Endothelial cell of umbilical vein (primary cell): ENCODE results near the gene PPIP5K1. TPM values are rescaled to one million over a fixed set of nuclear protein-coding genes. Genes with fewer than 3 reads are reported as not detected.
"Not testable (repeated sequence)": the region's sequence is repeated elsewhere in the genome, so short reads cannot be mapped to it uniquely, and the experiment has no call there.

ENCODE experiments used
- Bru-seq: library from RNA; stranded (reverse); fragments of 400-500 nt; gene quantifications from one replicate; lab custom pipeline; 2021; lab: Mats Ljungman, UMichigan
- BruChase-seq, 2 experiments: library from RNA; stranded (reverse); fragments of 400-500 nt; gene quantifications; one replicate each; lab custom pipeline; 2021; lab: Mats Ljungman, UMichigan
- BruUV-seq: library from RNA; stranded (reverse); fragments of 400-500 nt; replicated peaks from 2 replicates; lab custom pipeline; 2021; lab: Mats Ljungman, UMichigan
- CTCF ChIA-PET: fragments of 300-600, 350-600 bp; sonication (Branson Sonifier 250); formaldehyde crosslinking; loops from one replicate; lab custom pipeline; 2021; ENCODE audit warnings: antibody characterized with exemption, inconsistent platforms; lab: Charles Lee
- POLR2A ChIA-PET: fragments of 300-600, 350-600 bp; sonication (Branson Sonifier 250); formaldehyde crosslinking; loops from one replicate; lab custom pipeline; 2021; ENCODE audit warnings: antibody characterized with exemption, inconsistent platforms; lab: Charles Lee
- DNase-seq: peaks from one replicate; pipeline ENCODE4 v3.0.0-alpha.2; 2011; ENCODE audit warnings: low read depth, low spot score
- FAIRE-seq: peaks from 2 replicates; lab custom pipeline; 2011; peaks lifted over from hg19 to GRCh38; lab: Jason Lieb, UNC
- H2AFZ ChIP-seq: 2 replicates; pipeline ENCODE4 v1.6.0; 2012; ENCODE audit warnings: low read depth, low read length, control low read depth, inconsistent platforms
- H3K27ac ChIP-seq: 2 replicates; pipeline ENCODE4 v1.5.1; 2011; ENCODE audit warnings: low read depth, mild to moderate bottlenecking, control low read depth, low read length, moderate library complexity; ENCODE audit not compliant: insufficient read depth
- H3K27me3 ChIP-seq, 2 experiments: 2 replicates each; pipeline versions ENCODE4 v1.6.0 to v1.6.1; 2011; ENCODE audit warnings: low read length in 2 of 2, mixed read lengths in 1 of 2; ENCODE audit not compliant: control insufficient read depth in 2 of 2, insufficient read depth in 2 of 2
- H3K36me3 ChIP-seq, 2 experiments: 2 replicates in 1 of 2; 3 replicates in 1 of 2; pipeline ENCODE4 v1.5.1; 2011; ENCODE audit warnings: low read length in 2 of 2, mild to moderate bottlenecking in 1 of 2, moderate library complexity in 1 of 2; ENCODE audit not compliant: control insufficient read depth in 2 of 2, insufficient read depth in 2 of 2; ENCODE audit errors: extremely low read depth in 1 of 2
- H3K4me1 ChIP-seq: 3 replicates; pipeline ENCODE4 v1.5.1; 2011; ENCODE audit warnings: mild to moderate bottlenecking, low read length; ENCODE audit not compliant: control insufficient read depth, insufficient read depth; ENCODE audit errors: extremely low read depth
- H3K4me2 ChIP-seq: 2 replicates; pipeline ENCODE4 v1.6.1; 2011; ENCODE audit warnings: low read length, control low read depth, mixed read lengths; ENCODE audit not compliant: insufficient read depth
- H3K4me3 ChIP-seq, 3 experiments: fragments of 200-600 bp in 1 of 3; sonication (generic), shearing (Covaris generic) in 1 of 3; replicated peaks in 1 of 3; 2 replicates each; pipeline ENCODE4 v1.5.1; 2011 to 2016; ENCODE audit warnings: control low read depth in 3 of 3, low read length in 3 of 3, mild to moderate bottlenecking in 2 of 3, inconsistent platforms in 1 of 3, low read depth in 1 of 3, moderate library complexity in 1 of 3; ENCODE audit not compliant: insufficient read depth in 1 of 3
- H3K79me2 ChIP-seq: 2 replicates; pipeline ENCODE4 v1.6.0; 2012; ENCODE audit warnings: low read length, inconsistent platforms; ENCODE audit not compliant: control insufficient read depth, insufficient read depth
- H3K9ac ChIP-seq: replicated peaks from 2 replicates; pipeline ENCODE3; 2011; ENCODE audit warnings: low read length, control low read depth; ENCODE audit not compliant: insufficient read depth; ENCODE audit errors: extremely low read depth
- H3K9me1 ChIP-seq: replicated peaks from 3 replicates; pipeline ENCODE4 v1.6.0; 2011; ENCODE audit warnings: mild to moderate bottlenecking, low read length; ENCODE audit not compliant: control insufficient read depth, insufficient read depth; ENCODE audit errors: extremely low read depth
- H3K9me3 ChIP-seq: replicated peaks from 2 replicates; pipeline ENCODE4 v1.5.1; 2012; ENCODE audit warnings: low read length, inconsistent platforms; ENCODE audit not compliant: control insufficient read depth, insufficient read depth
- H4K20me1 ChIP-seq: replicated peaks from 2 replicates; pipeline ENCODE3; 2011; ENCODE audit warnings: mild to moderate bottlenecking, low read length; ENCODE audit not compliant: control insufficient read depth, insufficient read depth; ENCODE audit errors: extremely low read depth
- dilution Hi-C: fragments of 300-500 bp; cut with MboI; formaldehyde crosslinking; loops from one replicate; pipeline ENCODE4 v1.15.0; 2019; ENCODE audit warnings: low sequenced_read_pairs; ENCODE audit not compliant: extremely low pct_ligation_motif_present
- intact Hi-C: fragments of 100-400 bp; cut with micrococcal nuclease; formaldehyde crosslinking; loops from one replicate; pipeline ENCODE4 v1.10.0; 2022
- long read RNA-seq: library from polyadenylated mRNA; stranded (forward); transcript quantifications from one replicate; pipeline ENCODE4 v2.0.0, GENCODE V29; 2021
- polyA minus RNA-seq, 3 experiments: library from RNA; depleted of rRNA, polyadenylated mRNA; stranded (reverse); fragments of >200 nt; gene quantifications; 1 replicate in 1 of 3; 2 replicates in 2 of 3; pipeline ENCODE4 v1.2.3, GENCODE V29; 2011
- polyA plus RNA-seq, 4 experiments: library from polyadenylated mRNA; depleted of rRNA in 3 of 4; stranded (reverse) in 3 of 4; unstranded in 1 of 4; fragments of >200 nt; gene quantifications; 2 replicates each; pipeline versions ENCODE4 v1.2.1 to v1.2.3, GENCODE V29; 2011 to 2012; ENCODE audit warnings: missing spikeins in 1 of 4
- total RNA-seq: library from RNA; stranded (reverse); gene quantifications from 2 replicates; pipeline ENCODE4 v1.2.3, GENCODE V29; 2021

PPIP5K1 gene
- 35.3 and 43.4 TPM in 2 replicates for total RNA-seq
- polyA plus RNA-seq: 22.2 and 28.7 TPM in 2 replicates
- polyA plus RNA-seq (2011; cell fraction: cytosol; rRNA removed): 21.1 and 34.3 TPM in 2 replicates
- 241 and 254 TPM in 2 replicates for polyA plus RNA-seq (2011; cell fraction: nucleus; rRNA removed)
- polyA plus RNA-seq (2012): 13.9 and 23.5 TPM in 2 replicates
- 109 and 118 TPM in 2 replicates for polyA minus RNA-seq
- polyA minus RNA-seq (2011; cell fraction: cytosol; rRNA and poly(A)+ RNA removed): 33.6 TPM
- 87.8 and 103 TPM in 2 replicates for polyA minus RNA-seq (2011; cell fraction: nucleus; rRNA and poly(A)+ RNA removed)
- percentile 39 among the genes with signal in this experiment for Bru-seq, nascent RNA
- percentile 41 among the genes with signal in this experiment for BruChase-seq, experiment 1, labeled RNA remaining after a 6-hour chase
- BruChase-seq, experiment 2, labeled RNA remaining after a 2-hour chase: percentile 39 among the genes with signal in this experiment
- long read RNA-seq, full-length matches to known transcripts: 2 of 12 reads
- long read RNA-seq, partial matches to known transcripts: 1 of 12 reads
- long read RNA-seq, other reads (novel, unspliced or antisense): 9 of 12 reads

DNA sequence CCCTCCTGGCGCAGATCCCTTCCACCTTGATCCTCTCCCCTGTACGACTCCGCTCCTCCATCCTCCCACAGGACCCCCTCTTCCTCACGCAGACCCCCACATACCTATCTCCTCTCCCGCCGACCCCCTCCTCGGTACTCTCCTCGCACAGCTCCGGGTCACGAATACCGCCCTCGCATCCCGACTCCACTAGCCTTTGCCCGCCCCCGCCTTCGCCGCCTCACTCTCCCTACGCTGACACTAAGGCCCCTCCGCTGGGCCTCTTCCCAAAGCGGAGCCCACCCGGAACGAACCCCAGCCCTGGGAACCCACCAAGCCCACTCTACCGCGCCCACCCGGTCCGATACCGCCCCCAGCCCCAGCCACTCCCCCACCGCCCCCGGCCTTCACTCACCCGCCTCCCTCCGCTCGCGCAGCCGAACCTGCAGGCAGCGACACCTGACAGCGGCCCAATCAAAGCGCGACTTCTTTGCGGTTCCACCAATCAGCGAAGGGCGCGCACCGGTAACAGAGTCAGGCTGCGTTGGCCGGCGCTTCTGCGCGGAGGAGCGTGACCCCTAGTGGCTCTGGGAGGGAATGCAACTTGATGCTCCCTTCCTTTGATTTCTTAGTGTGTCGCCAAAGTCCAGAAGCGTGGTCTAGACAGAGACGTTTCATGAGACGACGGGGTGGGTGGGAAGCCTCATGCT lies at the start of gene PPIP5K1:
Gene PPIP5K1 (minus strand): TSS at position 431 of the 689 bp plus-strand sequence. CDS start 5,704 bp downstream, outside the sequence.
- H2AFZ ChIP-seq, BruUV-seq, dilution Hi-C loops, H3K9ac ChIP-seq, H3K9me3 ChIP-seq, intact Hi-C loops, H3K36me3 ChIP-seq, DNase-seq, H3K4me3 ChIP-seq, CTCF ChIA-PET, H3K27ac ChIP-seq, POLR2A ChIA-PET, H3K9me1 ChIP-seq, H4K20me1 ChIP-seq, H3K27me3 ChIP-seq, H3K79me2 ChIP-seq, H3K4me1 ChIP-seq, H3K4me2 ChIP-seq: not testable (repeated sequence)
- peak; percentile 97 for FAIRE-seq

DNA sequence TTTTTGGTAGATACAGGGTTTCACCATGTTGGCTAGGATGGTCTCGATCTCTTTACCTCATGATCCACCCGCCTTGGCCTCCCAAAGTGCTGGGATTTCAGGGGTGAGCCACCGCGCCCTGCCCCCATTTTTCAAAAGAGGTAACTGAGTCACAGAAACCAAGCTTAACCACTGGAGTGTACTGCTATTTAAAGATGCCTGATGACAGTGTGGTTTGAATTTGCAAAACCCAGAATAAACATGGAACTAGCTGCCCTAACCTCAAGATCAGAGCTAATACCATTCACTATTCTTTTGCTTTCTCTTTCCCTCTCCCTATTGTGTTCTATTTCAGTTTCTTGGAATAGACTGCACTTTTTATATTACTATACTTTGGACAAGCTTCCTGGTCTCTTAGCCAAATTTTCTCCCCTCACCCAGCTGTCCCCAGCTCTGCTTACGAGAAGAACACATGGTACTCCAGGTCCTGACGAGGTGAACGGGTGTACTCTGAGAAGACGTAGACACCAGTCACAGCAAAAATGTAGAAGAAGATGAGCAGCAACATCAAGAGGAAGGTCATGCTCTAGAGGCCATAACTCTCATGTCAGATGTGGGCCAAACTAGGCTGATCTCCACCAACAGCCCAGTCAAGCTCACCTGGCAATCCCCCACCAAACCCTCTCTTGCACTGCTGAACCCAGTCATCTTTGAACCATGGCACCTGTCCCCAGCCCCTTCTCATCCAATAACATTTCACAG lies 48.6 kb upstream of the PPIP5K1 start:
- H3K9ac ChIP-seq, CTCF ChIA-PET, H3K4me2 ChIP-seq, H2AFZ ChIP-seq, H3K9me3 ChIP-seq, POLR2A ChIA-PET, H3K4me3 ChIP-seq, intact Hi-C loops, DNase-seq, H4K20me1 ChIP-seq, H3K79me2 ChIP-seq, BruUV-seq, H3K4me1 ChIP-seq, H3K36me3 ChIP-seq, FAIRE-seq, H3K9me1 ChIP-seq, H3K27me3 ChIP-seq, H3K27ac ChIP-seq, dilution Hi-C loops: not testable (repeated sequence)

DNA sequence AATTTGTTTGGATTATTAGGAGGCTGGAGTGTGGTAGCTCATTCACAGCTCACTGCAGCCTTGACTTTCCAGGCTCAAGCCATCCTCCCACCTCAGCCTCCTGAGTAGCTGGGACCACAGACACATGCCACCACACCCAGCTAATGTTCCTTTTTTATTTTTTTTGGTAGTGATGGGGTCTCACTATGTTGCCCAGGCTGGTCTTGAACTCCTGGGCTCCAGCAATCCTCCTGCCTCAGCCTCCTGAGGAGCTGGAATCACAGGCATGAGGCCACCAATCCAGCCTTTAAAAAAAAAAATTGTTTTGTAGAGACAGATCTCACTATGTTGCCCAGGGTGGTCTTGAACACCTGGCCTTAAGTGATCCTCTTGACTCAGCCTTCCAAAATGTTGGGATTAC lies 36.9 kb upstream of the PPIP5K1 start:
- H4K20me1 ChIP-seq, H3K9ac ChIP-seq, FAIRE-seq, H3K4me1 ChIP-seq, DNase-seq, H3K36me3 ChIP-seq, POLR2A ChIA-PET, H3K4me3 ChIP-seq, BruUV-seq, H3K4me2 ChIP-seq, intact Hi-C loops, dilution Hi-C loops, H3K27ac ChIP-seq, H2AFZ ChIP-seq, H3K79me2 ChIP-seq, H3K9me1 ChIP-seq, CTCF ChIA-PET, H3K27me3 ChIP-seq, H3K9me3 ChIP-seq: not testable (repeated sequence)
